GM18508 (cell line): Measurements from ENCODE around the gene C4BPA.

Experiments used
- ATAC-seq: cut with Tn5 transposase; IDR thresholded peaks from one replicate; pipeline ENCODE4 v1.9.1; 2021; ENCODE audit warnings: moderate number of reproducible peaks; ENCODE audit not compliant: insufficient read depth, unreplicated experiment

The C4BPA gene

DNA sequence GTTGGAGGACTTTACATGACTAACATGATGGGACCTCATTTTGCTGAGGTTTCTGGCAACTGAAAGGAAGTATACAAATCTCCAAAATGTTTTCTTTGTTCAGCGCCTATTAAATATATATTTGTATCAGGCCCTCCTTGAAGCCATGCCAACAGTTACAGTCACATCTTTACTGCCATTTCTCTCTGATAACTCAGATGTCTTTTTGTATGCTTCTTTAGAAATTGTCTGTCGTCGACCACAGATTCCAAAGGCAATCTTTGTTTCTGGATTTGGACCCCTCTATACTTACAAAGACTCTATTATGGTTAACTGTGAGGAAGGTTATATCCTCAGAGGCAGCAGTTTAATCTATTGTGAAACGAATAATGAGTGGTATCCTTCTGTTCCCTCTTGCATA is 69.4 kb downstream of the C4BPA start:
- ATAC-seq, result no peak

DNA sequence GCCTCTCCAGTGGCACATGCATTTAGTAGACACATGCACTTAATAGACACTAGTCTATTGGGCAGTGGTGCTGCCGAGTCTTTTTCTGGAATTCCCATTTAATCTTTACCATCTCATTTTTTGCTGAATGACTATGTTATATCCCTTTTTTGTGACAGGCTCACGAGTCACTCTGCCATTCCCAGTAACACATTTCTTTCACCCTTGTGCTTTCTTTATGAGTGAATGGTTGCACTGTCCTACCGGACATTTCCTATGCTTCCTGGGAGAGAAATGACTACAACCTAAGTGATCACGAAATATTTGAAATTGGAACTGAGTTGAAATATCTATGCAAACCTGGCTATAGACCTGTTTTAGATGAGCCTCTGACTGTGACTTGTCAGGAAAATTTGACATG is 70.9 kb downstream of the C4BPA start:
- ATAC-seq, result no peak

DNA sequence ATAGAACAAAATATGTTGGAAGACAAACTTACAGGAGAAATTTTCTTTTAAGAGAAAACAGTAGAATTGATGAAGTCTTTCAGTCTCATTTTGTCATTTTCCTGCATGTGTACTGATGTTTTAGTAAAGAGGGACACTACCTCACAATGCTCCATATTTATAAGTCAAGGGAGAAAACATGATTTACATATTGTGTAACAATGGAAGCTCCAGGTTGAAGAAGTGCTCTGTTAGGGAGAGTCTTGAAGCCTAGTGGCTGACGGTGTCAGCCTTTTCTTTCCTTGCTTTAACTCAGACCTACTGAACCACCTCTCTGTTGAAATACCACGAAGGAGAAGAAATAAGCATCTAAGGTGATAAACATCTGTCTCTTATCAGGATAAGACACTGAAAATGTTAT is 75.0 kb downstream of the C4BPA start:
- no peak for ATAC-seq

DNA sequence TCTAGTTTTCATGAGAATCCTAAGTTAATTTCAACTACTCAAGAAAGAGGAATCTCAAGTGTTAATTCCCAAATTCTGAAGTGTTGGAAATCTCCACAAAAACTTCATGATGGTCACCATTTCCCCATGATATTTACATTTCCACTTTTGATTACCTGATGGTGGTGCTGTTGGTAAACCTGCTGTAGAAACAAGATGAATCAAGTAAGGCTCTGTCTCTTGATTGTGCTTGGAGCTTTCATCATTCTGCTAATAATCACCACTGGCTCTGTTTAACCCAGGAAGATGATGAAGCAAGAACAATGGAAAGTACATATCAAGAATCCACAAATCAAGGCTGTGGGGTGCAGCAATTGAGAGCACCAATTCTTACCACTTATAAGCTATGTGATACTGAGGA is 77.8 kb downstream of the C4BPA start:
- ATAC-seq, result no peak

DNA sequence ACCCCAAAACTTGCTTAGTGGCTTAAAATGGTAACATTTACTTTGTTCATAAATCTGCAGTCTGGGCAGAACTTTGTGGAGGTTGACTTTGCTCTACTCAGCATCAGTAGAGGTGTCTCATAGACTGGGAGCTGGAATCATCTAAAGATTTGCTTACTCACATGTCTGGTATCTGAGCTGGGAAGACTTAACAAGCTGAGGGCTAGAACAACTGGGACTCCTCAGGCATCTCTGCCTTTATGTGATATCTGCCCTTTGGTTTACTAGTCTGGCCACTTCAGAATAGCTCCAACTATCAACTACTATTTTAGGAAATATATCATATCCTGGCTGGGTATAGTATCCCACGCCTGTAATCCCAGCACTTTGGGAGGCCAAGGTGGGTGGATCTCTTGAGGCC is 82.5 kb downstream of the C4BPA start:
- ATAC-seq, result no peak

- ATAC-seq, result no peak
Measured at GRCh38 chr1:207188901-207189300, 84.9 kb downstream of the C4BPA start.

DNA sequence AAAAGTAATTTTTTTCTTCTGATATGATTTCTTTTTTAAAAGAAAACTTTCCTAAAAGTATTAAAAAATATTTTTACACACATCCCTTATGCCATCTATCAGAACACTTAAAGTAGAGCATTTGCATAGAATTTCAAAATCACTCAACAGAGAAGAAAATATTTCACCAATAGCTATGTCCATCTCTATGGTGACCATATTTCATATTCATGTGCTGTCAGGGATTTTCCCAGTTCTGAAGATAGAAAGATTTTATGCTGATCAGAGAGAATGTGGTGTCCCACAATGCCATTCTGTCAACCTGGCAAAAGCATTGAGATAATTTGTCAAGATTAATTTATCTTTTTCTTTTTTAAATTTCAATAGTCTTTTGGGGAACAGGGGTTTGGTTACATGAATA is 87.0 kb downstream of the C4BPA start:
- ATAC-seq, result no peak

GRCh38 chr1:207191776-207192175 is 87.7 kb downstream of the C4BPA start:
- ATAC-seq, result no peak

DNA sequence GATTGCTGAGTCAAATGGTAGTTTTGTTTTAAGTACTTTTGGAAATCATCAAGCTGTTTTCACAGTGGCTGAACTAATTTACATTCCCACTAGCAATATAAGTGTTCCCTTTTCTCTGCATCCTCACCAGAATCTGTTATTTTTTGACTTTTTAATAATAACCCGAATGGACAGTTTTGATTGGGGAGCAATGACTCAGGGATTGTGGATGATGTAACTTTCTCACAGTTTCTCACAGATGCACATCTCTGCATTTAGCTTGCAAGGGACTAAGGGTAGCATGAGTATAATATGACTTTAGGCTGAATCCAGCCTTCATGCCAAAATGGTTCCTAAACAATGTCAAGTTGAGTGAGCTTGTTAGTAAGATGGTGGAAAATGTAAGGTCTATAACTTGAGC is 90.2 kb downstream of the C4BPA start:
- ATAC-seq, result no peak
